ENCODE data around the gene DCUN1D2.

The DCUN1D2 gene

GRCh38 chr13:113420833-113421600 lies 69.5 kb downstream of the DCUN1D2 start:
- no peak for DNase-seq

GRCh38 chr13:113420232-113420631 lies 70.3 kb downstream of the DCUN1D2 start:
- DNase-seq = no peak

GRCh38 chr13:113419531-113420193 lies 70.8 kb downstream of the DCUN1D2 start:
- no peak for DNase-seq

- no peak for DNase-seq
These were observed 71.8 kb downstream of the DCUN1D2 start for GRCh38 chr13:113418722-113419049.

- no peak for DNase-seq
These were observed 72.4 kb downstream of the DCUN1D2 start for GRCh38 chr13:113417836-113418721.

- DNase-seq = no peak
These were observed 73.3 kb downstream of the DCUN1D2 start for GRCh38 chr13:113417008-113417751.

GRCh38 chr13:113415825-113416224 lies 74.7 kb downstream of the DCUN1D2 start:
- DNase-seq = no peak

- no peak for DNase-seq
These were observed 75.5 kb downstream of the DCUN1D2 start for GRCh38 chr13:113415032-113415431.

GRCh38 chr13:113414335-113414734 lies 76.2 kb downstream of the DCUN1D2 start:
- no peak for DNase-seq

- DNase-seq = no peak
These were observed 76.6 kb downstream of the DCUN1D2 start for GRCh38 chr13:113413898-113414282.

GRCh38 chr13:113413178-113413897 lies 77.2 kb downstream of the DCUN1D2 start:
- no peak for DNase-seq

- DNase-seq = no peak
These were observed 78.1 kb downstream of the DCUN1D2 start for GRCh38 chr13:113412440-113412839.

- no peak for DNase-seq
These were observed 79.1 kb downstream of the DCUN1D2 start for GRCh38 chr13:113411216-113412023.

- DNase-seq = no peak
These were observed 79.9 kb downstream of the DCUN1D2 start for GRCh38 chr13:113410472-113411201.

GRCh38 chr13:113408562-113408961 lies 81.9 kb downstream of the DCUN1D2 start:
- no peak for DNase-seq

GRCh38 chr13:113407531-113408393 lies 82.7 kb downstream of the DCUN1D2 start:
- no peak for DNase-seq

- DNase-seq = no peak
These were observed 83.4 kb downstream of the DCUN1D2 start for GRCh38 chr13:113407103-113407530.

GRCh38 chr13:113406321-113407102 lies 84.0 kb downstream of the DCUN1D2 start:
- DNase-seq = no peak

Data from DMS 273 treated with DMSO at 0.1 percent for 48 hours (cell line).